ENCODE data around the gene OR2Z1. TPM values are rescaled to one million over a fixed set of nuclear protein-coding genes. Genes with fewer than 3 reads are reported as not detected.
"Not testable (repeated sequence)": the region's sequence is repeated elsewhere in the genome, so short reads cannot be mapped to it uniquely, and the experiment has no call there.

Gene OR2Z1
- polyA plus RNA-seq, 1 donor (not counting 4 experiments of a cell fraction or from before 2014, with no cell fraction given) = not detected

- no peak overlapping the region for H3K9ac ChIP-seq (ENCODE audit: control insufficient read depth, extremely low read depth, insufficient read depth, low read length)
Observed at GRCh38 chr19:8703223-8703622, 18.2 kb upstream of the OR2Z1 start.

GRCh38 chr19:8705304-8705703 lies 16.1 kb upstream of the OR2Z1 start:
- H3K4me1 ChIP-seq (ENCODE audit: control insufficient read depth, extremely low read depth, insufficient read depth, low read length); H3K9ac ChIP-seq (ENCODE audit: control insufficient read depth, extremely low read depth, insufficient read depth, low read length); DNase-seq (ENCODE audit: low read depth, low spot score); H3K36me3 ChIP-seq (ENCODE audit: control insufficient read depth in 2 of 2, extremely low read depth in 1 of 2, insufficient read depth in 2 of 2, low read length in 2 of 2); FAIRE-seq; H3K27me3 ChIP-seq (ENCODE audit: control insufficient read depth, extremely low read depth, insufficient read depth, low read length); H3K27ac ChIP-seq (ENCODE audit: control insufficient read depth, insufficient read depth, low read length); H4K20me1 ChIP-seq (ENCODE audit: control insufficient read depth, extremely low read depth, insufficient read depth, low read length); H3K4me2 ChIP-seq (ENCODE audit: control insufficient read depth, extremely low read depth, insufficient read depth, low read depth, low read length); H3K9me1 ChIP-seq (ENCODE audit: control insufficient read depth, extremely low read depth, insufficient read depth, low read length); H3K9me3 ChIP-seq (ENCODE audit: control insufficient read depth, low read depth, low read length); H3K79me2 ChIP-seq (ENCODE audit: control insufficient read depth, insufficient read depth, low read length); H2AFZ ChIP-seq (ENCODE audit: control insufficient read depth, low read length); H3K4me3 ChIP-seq (ENCODE audit: control insufficient read depth in 2 of 3, extremely low read depth in 1 of 3, insufficient read depth in 2 of 3, low read depth in 1 of 3, low read length in 3 of 3); dilution Hi-C loops (cut with MboI; ENCODE audit: extremely low pct_ligation_motif_present, low sequenced_read_pairs): not testable (repeated sequence)

More at GRCh38 chr19:8703223-8703622, 18.2 kb upstream of the OR2Z1 start:
- H3K36me3 ChIP-seq (ENCODE audit: control insufficient read depth in 2 of 2, extremely low read depth in 1 of 2, insufficient read depth in 2 of 2, low read length in 2 of 2) = no peaks in the 10 kb centered on the region
- H4K20me1 ChIP-seq (ENCODE audit: control insufficient read depth, extremely low read depth, insufficient read depth, low read length) = no peaks in the 10 kb centered on the region
- no peak for TF ChIP-seq CTCF (optimal IDR thresholded peaks at IDR 0.05 in 1 of 3, IDR thresholded peaks at IDR 0.05 in 1 of 3, conservative IDR thresholded peaks at IDR 0.05 in 1 of 3; ENCODE audit: extremely low read depth in 1 of 3, insufficient read depth in 2 of 3, low read length in 3 of 3)
- TF ChIP-seq EZH2 (IDR thresholded peaks at IDR 0.05; ENCODE audit: low read length) = no peak
- no peak overlapping the region for H3K27ac ChIP-seq (ENCODE audit: control insufficient read depth, insufficient read depth, low read length)
- no peak overlapping the region for H3K4me2 ChIP-seq (ENCODE audit: control insufficient read depth, extremely low read depth, insufficient read depth, low read depth, low read length)
- no peaks in the 10 kb centered on the region for H3K27me3 ChIP-seq (ENCODE audit: control insufficient read depth, extremely low read depth, insufficient read depth, low read length)
- H3K9me3 ChIP-seq (ENCODE audit: control insufficient read depth, low read depth, low read length) = no peaks in the 10 kb centered on the region
- H3K9me1 ChIP-seq (ENCODE audit: control insufficient read depth, extremely low read depth, insufficient read depth, low read length) = no peaks in the 10 kb centered on the region
- no peak overlapping the region for H2AFZ ChIP-seq (ENCODE audit: control insufficient read depth, low read length)
- no peak for DNase-seq (ENCODE audit: low read depth, low spot score)
- H3K4me3 ChIP-seq (ENCODE audit: control insufficient read depth in 2 of 3, extremely low read depth in 1 of 3, insufficient read depth in 2 of 3, low read depth in 1 of 3, low read length in 3 of 3) = no peak overlapping the region
- no peaks in the 10 kb centered on the region for H3K79me2 ChIP-seq (ENCODE audit: control insufficient read depth, insufficient read depth, low read length)
- dilution Hi-C loops (cut with MboI; ENCODE audit: extremely low pct_ligation_motif_present, low sequenced_read_pairs) = no loop called here
- no peak for FAIRE-seq
- H3K4me1 ChIP-seq (ENCODE audit: control insufficient read depth, extremely low read depth, insufficient read depth, low read length) = no peaks in the 10 kb centered on the region

- dilution Hi-C loops (cut with MboI; ENCODE audit: extremely low pct_ligation_motif_present, low sequenced_read_pairs) = no loop called here
- Histone ChIP-seq H3K9me3 (ENCODE audit: control insufficient read depth, low read depth, low read length) (no peaks in the 10 kb centered on the region), H3K4me1 (ENCODE audit: control insufficient read depth, extremely low read depth, insufficient read depth, low read length) (no peaks in the 10 kb centered on the region), H2AFZ (ENCODE audit: control insufficient read depth, low read length) (no peak overlapping the region), H3K4me2 (ENCODE audit: control insufficient read depth, extremely low read depth, insufficient read depth, low read depth, low read length) (no peak overlapping the region), H3K9me1 (ENCODE audit: control insufficient read depth, extremely low read depth, insufficient read depth, low read length) (no peaks in the 10 kb centered on the region), H3K27ac (ENCODE audit: control insufficient read depth, insufficient read depth, low read length) (no peak overlapping the region), H3K36me3 (ENCODE audit: control insufficient read depth in 2 of 2, extremely low read depth in 1 of 2, insufficient read depth in 2 of 2, low read length in 2 of 2) (no peaks in the 10 kb centered on the region), H3K4me3 (ENCODE audit: control insufficient read depth in 2 of 3, extremely low read depth in 1 of 3, insufficient read depth in 2 of 3, low read depth in 1 of 3, low read length in 3 of 3) (no peak overlapping the region), H3K79me2 (ENCODE audit: control insufficient read depth, insufficient read depth, low read length) (no peaks in the 10 kb centered on the region), H3K9ac (ENCODE audit: control insufficient read depth, extremely low read depth, insufficient read depth, low read length) (no peak overlapping the region), H3K27me3 (ENCODE audit: control insufficient read depth, extremely low read depth, insufficient read depth, low read length) (no peaks in the 10 kb centered on the region), H4K20me1 (ENCODE audit: control insufficient read depth, extremely low read depth, insufficient read depth, low read length) (no peaks in the 10 kb centered on the region)
- DNase-seq (ENCODE audit: low read depth, low spot score) = no peak
- no peak for FAIRE-seq
- TF ChIP-seq CTCF (optimal IDR thresholded peaks at IDR 0.05 in 1 of 3, IDR thresholded peaks at IDR 0.05 in 1 of 3, conservative IDR thresholded peaks at IDR 0.05 in 1 of 3; ENCODE audit: extremely low read depth in 1 of 3, insufficient read depth in 2 of 3, low read length in 3 of 3) (no peak), EZH2 (IDR thresholded peaks at IDR 0.05; ENCODE audit: low read length) (no peak)
Observed at GRCh38 chr19:8705742-8706141, 15.7 kb upstream of the OR2Z1 start.

- H3K9me1 ChIP-seq (ENCODE audit: control insufficient read depth, extremely low read depth, insufficient read depth, low read length); H3K27me3 ChIP-seq (ENCODE audit: control insufficient read depth, extremely low read depth, insufficient read depth, low read length); dilution Hi-C loops (cut with MboI; ENCODE audit: extremely low pct_ligation_motif_present, low sequenced_read_pairs); H3K27ac ChIP-seq (ENCODE audit: control insufficient read depth, insufficient read depth, low read length); H3K4me1 ChIP-seq (ENCODE audit: control insufficient read depth, extremely low read depth, insufficient read depth, low read length); H3K4me2 ChIP-seq (ENCODE audit: control insufficient read depth, extremely low read depth, insufficient read depth, low read depth, low read length); H3K36me3 ChIP-seq (ENCODE audit: control insufficient read depth in 2 of 2, extremely low read depth in 1 of 2, insufficient read depth in 2 of 2, low read length in 2 of 2); H3K9me3 ChIP-seq (ENCODE audit: control insufficient read depth, low read depth, low read length); H2AFZ ChIP-seq (ENCODE audit: control insufficient read depth, low read length); H4K20me1 ChIP-seq (ENCODE audit: control insufficient read depth, extremely low read depth, insufficient read depth, low read length); H3K4me3 ChIP-seq (ENCODE audit: control insufficient read depth in 2 of 3, extremely low read depth in 1 of 3, insufficient read depth in 2 of 3, low read depth in 1 of 3, low read length in 3 of 3); DNase-seq (ENCODE audit: low read depth, low spot score); H3K9ac ChIP-seq (ENCODE audit: control insufficient read depth, extremely low read depth, insufficient read depth, low read length); FAIRE-seq; H3K79me2 ChIP-seq (ENCODE audit: control insufficient read depth, insufficient read depth, low read length): not testable (repeated sequence)
Observed at GRCh38 chr19:8710337-8710736, 11.1 kb upstream of the OR2Z1 start.

All from keratinocyte (primary cell).